Spleen (tissue), 7 donors: ENCODE data around the gene SPAG17.

Experiments
- POLR2A ChIP-seq, 3 donors: fragments of 450-650 bp; IDR thresholded peaks; one replicate each; pipeline ENCODE4 v1.5.1; 2017; ENCODE audit warnings: antibody characterized with exemption in 3 of 3, mild to moderate bottlenecking in 1 of 3
- POLR2AphosphoS5 ChIP-seq, 3 donors: sonication (generic); formaldehyde crosslinking; IDR thresholded peaks; one replicate each; pipeline ENCODE4 v1.5.1; 2017; ENCODE audit warnings: antibody characterized with exemption in 3 of 3
- TF ChIP-seq, protein P1 (sequence below), 11 experiments: fragments of 200-600 bp in 7 of 11; fragments of 450-650 bp in 4 of 11; sonication (generic) in 4 of 11; IDR thresholded peaks in 8 of 11; conservative IDR thresholded peaks in 3 of 11; 1 replicate in 7 of 11; 2 replicates in 4 of 11; pipeline versions ENCODE4 v1.4.0 to v1.8.0; 2016 to 2021; ENCODE audit warnings: antibody characterized with exemption in 11 of 11, inconsistent platforms in 4 of 11, mild to moderate bottlenecking in 1 of 11
- donor health status: DM: no; HTN: no; CAD: no; lungs with moderate emphysema.
- donor health status: DM: no; HTN: no; CAD: no.
- donor health status: DM: no; HTN: no; CAD: no.

DNA sequence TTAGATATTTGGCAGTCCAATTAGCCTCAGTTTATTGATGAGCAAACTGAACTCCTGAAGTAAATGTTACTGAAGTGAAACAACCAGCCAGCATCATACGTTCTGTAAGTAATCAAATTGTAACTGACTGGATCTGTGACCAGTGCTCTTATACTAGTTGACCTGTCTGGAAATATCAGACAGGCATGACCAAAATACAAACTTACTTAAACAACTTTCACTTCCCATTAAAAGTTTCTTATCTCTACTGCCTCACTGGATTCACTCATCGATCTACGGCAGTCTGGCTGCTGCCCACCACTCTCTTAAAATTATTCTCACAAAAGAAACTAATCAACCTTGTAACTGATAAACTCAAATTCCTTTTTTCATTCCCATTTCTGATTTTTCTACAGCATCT is 199.1 kb downstream of the SPAG17 start:
- TF ChIP-seq, protein P1, sequence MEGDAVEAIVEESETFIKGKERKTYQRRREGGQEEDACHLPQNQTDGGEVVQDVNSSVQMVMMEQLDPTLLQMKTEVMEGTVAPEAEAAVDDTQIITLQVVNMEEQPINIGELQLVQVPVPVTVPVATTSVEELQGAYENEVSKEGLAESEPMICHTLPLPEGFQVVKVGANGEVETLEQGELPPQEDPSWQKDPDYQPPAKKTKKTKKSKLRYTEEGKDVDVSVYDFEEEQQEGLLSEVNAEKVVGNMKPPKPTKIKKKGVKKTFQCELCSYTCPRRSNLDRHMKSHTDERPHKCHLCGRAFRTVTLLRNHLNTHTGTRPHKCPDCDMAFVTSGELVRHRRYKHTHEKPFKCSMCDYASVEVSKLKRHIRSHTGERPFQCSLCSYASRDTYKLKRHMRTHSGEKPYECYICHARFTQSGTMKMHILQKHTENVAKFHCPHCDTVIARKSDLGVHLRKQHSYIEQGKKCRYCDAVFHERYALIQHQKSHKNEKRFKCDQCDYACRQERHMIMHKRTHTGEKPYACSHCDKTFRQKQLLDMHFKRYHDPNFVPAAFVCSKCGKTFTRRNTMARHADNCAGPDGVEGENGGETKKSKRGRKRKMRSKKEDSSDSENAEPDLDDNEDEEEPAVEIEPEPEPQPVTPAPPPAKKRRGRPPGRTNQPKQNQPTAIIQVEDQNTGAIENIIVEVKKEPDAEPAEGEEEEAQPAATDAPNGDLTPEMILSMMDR (IDR thresholded peaks at IDR 0.05 in 8 of 11, conservative IDR thresholded peaks at IDR 0.05 in 3 of 11) = no peak
- TF ChIP-seq POLR2A (IDR thresholded peaks at IDR 0.05) (no peak), POLR2AphosphoS5 (IDR thresholded peaks at IDR 0.05) (no peak)
